HepG2 (cell line): ENCODE results near the gene NCOA6.

ENCODE experiments used
- POLR2A ChIP-seq, 2 experiments: IDR thresholded peaks; 2 replicates each; pipeline ENCODE4 v1.6.1; 2011; ENCODE audit warnings: low read depth in 2 of 2, low read length in 2 of 2, mild to moderate bottlenecking in 1 of 2, moderate library complexity in 1 of 2; ENCODE audit not compliant: insufficient read depth in 1 of 2
- SRSF4 ChIP-seq: fragments of 200-400 bp; formaldehyde crosslinking; IDR thresholded peaks from one replicate; pipeline ENCODE4 v1.6.1; 2018; ENCODE audit warnings: mild to moderate bottlenecking, low read depth, low read length, moderate library complexity; ENCODE audit not compliant: poor library complexity, severe bottlenecking
- TBL1XR1 ChIP-seq: fragments of 150-350 bp; IDR thresholded peaks from 2 replicates; pipeline ENCODE4 v1.6.1; 2014; ENCODE audit warnings: borderline replicate concordance, low read length; ENCODE audit not compliant: partially characterized antibody
- TEAD3 ChIP-seq: optimal IDR thresholded peaks from 2 replicates; pipeline ENCODE3; 2016; ENCODE audit warnings: borderline replicate concordance
- ZC3H4 ChIP-seq: sonication (generic); formaldehyde crosslinking; IDR thresholded peaks from 2 replicates; pipeline ENCODE4 v1.4.0; 2020; ENCODE audit warnings: missing genetic modification reagents, borderline replicate concordance

GRCh38 chr20:34774449-34774848 is 51.0 kb downstream of the NCOA6 start:
- TF ChIP-seq TEAD3 (CRISPR knock-in tag), result no peak
- TF ChIP-seq TBL1XR1, result no peak
- no peak for TF ChIP-seq ZC3H4 (CRISPR knock-in tag)
- TF ChIP-seq SRSF4, result no peak
- no peak for TF ChIP-seq POLR2A (IDR thresholded peaks at IDR 0.05; ENCODE audit: insufficient read depth in 1 of 2, low read depth in 2 of 2, low read length in 2 of 2)
